ENCODE results near the gene RFX1.

RFX1 gene

DNA sequence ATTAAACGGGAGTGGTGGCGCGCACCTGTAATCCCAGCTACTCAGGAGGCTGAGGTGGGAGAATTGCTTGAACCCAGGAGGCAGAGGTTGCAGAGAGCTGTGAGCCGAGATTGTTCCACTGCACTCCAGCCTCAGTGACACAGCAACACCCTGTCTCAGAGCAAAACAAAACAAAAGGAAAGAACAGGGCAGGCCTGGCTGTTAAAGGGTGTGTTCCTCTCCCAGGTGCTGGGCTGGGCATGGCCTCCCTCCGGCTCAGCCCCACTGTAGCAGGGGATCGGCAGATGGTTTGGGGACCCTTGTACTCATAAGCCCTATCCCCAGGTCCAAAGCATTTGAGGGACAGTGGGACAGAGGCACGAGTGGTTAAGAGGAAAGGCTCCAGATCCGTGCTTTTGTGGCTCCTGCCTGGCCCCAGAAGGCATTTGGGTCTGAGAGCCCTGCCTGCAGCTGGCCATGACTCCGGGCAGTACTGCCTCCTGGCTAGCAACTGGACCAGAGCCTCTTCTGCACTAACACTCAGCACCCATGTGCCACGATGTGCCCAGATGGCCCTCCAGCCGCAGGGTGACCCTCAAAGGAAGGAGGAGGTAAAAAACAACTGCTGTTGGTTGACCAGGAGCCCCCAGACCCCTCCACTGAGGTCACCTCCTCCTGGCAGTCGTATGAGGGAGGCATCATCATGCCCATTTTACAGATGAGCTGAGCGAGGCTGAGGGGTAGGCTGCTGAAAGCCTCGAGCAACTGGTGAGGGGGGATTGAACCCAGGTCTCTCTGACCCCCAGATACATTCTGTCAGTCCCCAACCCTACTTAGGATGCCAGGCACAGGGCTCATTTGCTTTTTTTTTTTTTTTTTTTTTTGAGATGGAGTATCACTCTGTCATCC is 10.0 kb downstream of the RFX1 start:
- no peak for FAIRE-seq

DNA sequence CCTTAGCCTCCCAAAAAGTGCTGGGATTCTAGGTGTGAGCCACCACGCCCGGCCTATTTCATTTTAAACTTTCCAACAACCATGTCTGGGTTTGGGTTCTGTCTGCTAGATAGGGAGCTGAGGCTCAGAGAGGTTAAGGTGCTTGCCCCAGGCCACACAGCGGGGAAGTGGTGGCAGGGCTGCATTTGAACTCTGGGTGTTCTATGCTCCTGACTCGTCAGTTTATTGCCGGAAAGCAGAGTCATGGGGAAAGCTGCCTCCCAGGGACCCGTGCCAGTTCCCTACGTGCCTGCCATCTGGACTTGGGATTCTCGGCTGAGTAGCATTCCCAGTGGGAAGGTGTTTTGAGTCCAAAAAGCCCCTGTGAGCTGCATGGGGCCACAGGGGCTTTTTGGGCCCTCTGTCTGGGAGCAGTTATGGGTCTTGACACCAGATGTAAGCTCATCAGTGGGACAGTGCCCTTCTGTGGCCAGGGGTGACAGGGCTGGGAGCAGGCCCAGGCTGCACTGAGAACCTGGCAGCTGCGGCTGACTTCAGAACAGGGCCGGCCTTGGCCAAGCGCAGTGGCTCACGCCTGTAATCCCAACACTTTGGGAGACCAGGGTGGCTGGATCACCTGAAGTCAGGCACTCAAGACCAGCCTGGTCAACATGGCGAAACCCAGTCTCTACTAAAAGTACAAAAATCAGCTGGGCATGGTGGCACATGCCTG is 10.9 kb downstream of the RFX1 start:
- FAIRE-seq: no peak

DNA sequence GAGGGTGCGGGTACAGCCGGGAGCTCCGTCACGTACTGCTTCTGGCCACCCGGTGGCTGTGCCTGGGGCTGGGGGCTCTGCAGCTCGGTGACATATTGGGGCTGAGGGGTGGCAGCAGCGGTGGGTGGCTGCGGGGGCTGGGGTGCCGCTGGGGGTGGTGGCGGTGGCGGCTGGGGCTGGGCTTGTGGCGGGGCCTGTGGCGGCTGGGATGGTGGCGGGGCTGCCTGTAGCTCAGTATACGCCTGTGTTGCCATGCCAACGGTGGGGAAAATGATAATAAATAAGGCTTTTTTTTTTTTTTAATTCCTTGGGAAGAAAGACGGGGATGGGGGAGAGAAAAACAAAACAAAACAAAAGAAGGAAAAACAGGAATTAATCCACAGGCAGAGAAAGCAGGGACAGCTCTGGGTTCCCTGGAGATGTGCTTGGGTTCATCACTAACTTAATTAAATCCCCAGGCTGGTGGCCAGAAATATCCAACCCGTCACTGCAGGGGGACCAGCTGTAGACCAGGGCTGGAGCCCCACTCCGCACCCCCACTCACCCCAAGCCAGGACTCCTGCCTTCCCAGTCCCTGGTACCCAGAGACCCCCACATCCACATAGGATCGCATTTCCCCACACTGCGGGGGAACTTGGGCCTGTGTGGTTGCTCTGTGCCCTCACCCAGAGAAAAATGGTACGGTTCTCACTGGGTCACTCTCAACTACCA is 12.4 kb downstream of the RFX1 start:
- FAIRE-seq: no peak

DNA sequence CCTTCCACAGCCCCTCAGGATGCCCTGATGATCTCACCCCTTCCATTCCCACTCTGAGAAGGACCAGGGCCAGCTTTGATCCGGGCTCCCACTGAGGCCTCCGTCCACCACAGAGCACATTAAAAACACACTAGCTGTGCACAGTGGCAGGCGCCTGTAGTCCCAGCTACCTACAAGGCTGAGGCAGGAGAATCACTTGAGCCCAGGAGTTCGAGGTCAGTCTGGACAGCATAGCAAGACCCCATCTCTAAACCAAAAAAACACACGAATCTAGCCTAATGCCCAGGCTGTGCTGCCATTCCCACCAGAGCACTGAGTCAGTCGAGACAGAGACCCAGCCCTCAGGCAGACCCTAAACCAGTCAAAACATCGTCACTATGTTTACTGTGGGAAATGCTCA is 14.1 kb downstream of the RFX1 start:
- no peak for FAIRE-seq

DNA sequence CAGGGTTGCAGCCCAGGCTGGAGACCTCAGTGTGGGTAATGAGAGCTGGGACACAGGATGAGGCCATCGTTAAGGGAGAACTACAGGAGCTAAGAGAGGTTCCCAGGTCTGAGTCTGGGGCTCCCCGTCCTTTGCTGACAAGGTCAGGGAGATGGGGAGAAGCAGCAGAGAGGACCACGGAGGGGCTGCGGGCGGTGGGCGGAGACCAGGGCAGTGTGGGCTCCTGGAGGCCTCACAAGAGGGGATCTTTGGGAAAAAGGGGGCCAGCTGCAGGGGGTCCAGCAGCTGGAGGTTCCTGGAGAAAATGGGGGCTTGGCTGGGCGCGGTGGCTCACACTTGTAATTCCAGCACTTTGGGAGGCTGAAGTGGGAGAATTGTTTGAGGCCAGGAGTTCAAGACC is 16.0 kb downstream of the RFX1 start:
- no peak for FAIRE-seq

DNA sequence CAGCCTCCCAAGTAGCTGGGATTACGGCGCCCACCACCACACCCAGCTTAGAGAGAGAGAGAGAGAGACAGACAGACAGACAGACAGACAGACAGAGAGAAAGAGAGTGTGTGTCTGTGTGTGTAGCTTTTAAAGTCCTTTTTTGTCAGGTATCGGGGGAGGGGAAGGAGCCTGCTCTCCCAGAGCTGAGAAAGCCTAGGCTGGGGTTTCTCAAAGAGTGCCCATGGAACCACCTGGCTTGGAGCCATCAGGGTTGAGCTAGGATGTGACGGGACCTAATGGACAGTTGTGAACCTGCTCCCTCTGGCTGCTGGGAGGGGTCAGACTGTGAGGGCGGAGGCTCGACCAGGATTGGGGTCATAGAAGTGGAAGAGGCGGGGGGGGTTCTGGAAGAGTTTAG is 16.6 kb downstream of the RFX1 start:
- no peak for FAIRE-seq

DNA sequence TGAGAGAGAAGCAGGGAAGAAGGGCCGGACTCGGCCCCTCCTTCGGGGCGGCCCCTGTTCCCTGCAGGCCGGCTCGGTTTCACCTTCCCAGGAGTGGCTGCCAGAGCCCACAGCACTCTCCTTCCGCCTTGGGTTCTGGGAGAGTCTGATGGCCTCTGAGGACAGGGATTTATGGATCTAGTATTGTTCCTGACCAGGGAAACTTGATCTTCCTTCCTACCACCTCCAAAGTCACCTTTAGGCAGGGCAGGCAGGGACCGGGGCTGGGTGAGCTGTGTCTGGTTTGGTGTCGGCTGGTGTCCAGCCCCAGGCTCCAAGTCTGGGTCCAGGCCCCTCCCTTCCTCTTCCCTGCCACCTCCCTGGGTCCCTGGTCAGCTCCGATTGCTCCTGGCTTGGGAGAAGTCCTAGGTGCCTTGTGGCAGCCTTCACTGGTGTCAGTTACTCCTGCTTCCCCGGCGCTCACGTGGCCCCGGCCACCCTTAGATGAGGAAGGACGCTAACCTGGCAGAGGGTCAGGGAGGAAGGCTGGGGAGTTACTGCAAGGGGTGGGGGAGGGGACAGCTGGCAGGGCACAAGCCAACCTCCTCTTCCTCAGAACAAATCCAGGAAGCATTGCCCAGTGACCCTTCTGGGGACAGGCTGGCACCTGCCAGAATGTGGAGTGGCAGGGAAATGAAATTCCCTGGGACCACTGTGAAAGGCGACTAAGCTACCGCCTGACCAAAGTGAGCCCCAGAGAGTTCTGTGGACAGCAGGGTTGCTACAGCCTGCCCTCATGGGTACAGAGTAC is 18.8 kb downstream of the RFX1 start:
- no peak for FAIRE-seq

DNA sequence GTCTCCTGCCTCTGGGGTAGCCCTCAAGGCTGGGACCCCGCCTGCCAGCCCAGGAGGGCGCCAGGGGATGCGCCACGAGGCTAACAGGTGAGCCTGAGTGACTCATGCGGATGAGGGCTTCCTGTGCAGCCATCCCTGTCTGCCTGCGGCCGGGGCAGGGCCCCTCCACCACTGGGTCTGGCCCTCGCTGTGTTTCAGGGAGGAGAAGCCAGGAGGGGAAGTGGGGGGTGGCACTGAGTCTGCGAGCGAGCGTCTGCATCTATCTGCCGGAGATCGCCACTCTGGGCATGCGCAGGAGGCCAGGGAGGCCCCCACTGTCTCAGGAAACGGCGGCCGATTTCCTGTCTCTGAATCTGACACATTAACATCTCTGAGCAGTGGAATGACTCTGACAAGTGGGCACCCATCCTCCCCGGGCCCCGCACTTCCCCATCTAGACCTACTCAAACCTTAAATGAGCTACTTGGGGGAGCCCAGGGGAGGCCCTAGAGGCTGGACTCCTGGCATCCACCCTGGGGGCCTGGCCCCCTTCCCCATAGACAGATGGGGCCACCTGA is 19.7 kb downstream of the RFX1 start:
- no peak for FAIRE-seq

DNA sequence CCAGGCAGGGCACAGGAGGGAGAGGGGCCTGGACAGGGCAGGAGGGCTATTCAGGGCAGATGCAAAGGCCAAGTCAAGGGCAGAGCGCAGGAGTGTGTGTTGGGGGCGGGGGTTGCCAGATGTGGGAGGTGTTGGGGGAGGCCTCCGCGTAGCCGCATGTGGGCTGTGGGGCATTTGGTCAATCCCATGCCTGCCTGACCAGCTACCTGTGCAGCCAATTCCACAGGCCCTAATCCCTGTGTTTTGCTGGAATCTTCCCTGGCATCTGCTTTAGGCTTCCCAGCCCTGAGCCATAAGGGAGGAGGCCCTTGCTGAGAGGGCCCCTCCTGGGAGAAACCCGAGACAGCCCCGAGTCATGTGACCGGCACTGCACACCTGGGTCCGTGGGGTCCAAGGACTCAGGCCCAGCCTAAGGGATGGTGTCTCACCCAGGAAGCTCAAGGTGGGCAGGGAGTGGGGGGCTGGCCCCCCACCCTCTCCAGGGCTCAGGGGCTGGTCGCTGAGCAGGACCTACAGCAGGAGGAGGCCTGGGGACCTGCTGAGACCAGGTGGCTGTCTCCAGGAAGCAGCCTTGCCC is 20.3 kb downstream of the RFX1 start:
- no peak for FAIRE-seq

DNA sequence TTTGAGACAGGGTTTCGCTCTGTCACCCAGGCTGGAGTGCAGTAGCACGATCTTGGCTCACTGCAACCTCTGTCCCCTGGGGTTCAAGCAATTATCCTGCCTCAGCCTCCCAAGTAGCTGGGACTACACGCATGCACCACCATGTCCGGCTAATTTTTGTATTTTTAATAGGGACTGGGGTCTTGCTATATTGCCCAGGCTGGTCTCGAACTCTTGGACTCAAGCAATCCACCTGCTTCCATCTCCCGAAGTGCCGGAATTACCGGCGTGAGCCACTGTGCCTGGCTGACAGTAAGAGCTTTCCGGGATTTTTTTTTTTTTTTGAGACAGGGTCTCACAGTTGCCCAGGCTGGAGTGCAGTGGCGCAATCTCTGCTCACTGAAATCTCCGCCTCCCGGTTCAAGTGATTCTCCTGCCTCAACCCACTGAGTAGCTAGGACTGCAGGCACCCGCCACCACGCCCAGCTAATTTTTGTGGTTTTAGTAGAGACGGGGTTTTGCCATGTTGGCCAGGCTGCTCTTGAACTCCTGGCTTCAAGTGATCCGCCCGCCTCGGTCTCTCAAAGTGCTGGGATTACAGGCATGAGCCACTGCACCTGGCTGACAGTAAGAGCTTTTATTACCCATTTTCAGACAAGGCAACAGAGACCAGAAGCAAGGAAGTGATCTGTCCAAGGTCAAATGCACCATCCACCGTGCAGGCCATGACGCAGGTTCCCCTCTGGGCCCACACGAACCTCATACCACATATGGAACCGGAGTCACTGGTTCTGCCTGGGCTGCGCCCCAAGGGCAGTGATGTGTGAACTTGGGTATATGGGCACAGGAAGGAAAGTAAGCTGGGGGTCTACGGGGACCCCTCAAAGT is 21.0 kb downstream of the RFX1 start:
- FAIRE-seq: no peak

DNA sequence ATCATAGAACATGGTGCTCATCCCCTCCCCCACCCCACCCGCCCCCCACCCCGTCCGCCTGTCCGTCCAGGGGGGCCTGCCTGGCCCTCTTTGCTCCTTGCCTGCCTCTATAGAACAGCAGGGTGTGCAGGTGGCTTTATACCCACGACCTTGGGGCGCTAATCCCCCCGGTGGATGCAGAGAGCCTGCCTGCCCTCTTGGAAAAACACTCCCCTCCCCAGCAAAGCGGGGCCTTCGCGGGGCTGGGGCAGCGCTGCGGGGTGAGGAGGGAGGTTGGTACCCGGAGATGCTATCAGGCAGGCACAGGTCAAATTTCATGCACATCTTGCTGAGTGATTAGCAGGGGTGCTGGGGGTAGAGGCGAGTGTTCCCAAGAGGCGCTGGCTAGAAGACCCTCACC is 21.9 kb downstream of the RFX1 start:
- no peak for FAIRE-seq

DNA sequence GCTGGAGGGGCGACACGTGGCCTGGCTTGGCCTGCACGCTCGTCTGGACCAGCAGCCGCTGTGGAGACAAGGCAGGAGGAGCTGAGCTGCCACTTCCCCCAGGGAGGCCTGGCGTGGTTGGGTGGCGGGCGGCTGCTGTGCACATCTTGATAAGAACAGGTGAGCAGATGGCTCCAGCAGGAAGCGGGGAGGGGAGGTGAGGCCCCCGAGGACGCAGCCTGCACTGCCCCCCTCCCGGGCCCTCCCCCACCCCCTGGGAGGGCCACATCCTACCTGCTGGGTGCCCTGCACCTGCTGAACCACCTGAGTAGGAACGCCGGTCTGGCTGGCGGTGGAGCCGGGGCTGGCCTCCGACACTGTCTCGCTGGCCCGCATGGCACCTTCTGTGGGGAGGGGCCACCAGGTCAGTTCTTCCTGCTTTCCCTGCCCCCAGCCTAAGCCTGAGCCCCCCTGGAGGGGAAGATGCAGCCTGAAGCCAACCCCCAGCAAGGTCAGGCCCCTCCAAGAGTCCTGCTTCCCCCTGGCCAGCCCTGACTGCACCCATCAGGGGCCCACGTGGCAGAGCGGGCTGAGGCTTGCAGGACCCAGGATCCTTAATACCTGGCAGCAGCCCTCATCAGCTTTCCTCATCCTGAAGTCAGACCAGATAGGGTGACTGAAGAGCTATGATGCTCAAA is 22.8 kb downstream of the RFX1 start:
- no peak for FAIRE-seq

DNA sequence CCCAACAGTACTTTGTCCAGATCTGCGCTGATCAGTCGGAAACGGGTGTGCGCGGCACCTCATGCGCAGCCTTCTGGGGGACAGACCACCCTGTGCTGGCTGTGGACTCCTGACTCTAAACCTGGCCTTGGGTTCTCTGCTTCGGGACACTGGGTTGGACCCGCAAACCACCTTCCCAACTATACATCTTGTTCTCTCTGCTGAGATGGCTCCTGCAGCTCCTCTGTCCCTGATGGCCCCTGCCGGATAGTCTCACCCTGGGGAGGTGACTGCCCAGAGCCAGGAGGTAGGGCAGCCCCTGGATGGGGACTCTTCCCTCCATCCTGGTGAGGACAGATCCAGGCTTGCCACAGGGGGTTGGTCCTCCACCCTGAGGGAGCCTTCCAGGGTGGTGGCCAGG is 23.3 kb downstream of the RFX1 start:
- no peak for FAIRE-seq

DNA sequence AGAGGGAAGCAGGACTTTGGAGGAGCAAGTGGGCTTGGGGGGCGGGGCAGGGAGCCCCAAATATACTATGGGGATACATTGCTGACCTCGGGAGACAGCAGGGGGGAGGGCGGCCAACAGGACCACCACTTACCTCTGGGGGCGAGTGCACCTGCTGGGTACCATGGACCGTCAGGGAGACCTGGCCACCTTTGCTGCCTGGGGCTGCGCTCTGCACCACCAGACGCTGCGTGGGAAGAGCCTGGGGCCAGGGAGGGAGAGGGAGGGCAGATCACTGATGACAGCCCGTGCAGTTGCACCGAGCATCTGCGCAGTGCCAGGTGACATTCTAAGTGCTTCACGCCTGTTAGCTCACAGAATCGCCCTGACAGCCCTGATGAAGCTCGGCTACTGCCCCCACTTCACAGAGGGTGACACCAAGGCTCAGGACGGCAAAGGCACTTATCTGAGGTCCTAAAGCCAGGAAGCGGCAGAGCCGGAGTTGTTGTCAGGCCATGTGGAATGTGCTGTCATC is 24.1 kb downstream of the RFX1 start:
- FAIRE-seq: no peak

DNA sequence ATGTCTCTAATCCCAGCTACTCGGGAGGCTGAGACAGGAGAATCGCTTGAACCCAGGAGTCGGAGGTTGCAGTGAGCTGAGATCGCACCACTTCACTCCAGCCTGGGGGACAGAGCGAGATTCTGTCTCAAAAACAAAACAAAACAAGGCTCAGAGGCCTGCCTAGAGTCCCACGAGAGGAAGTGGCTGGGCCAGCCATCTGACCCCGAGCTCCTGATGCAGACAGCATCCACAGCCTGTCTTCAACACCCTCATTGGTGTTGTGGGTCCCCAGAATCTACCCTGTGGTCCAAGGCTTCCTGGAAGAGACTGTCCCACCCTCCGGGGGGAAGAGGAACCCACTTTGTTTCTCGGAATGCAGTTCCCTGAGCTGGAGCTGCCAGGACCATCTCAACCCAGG is 24.7 kb downstream of the RFX1 start:
- FAIRE-seq: no peak

DNA sequence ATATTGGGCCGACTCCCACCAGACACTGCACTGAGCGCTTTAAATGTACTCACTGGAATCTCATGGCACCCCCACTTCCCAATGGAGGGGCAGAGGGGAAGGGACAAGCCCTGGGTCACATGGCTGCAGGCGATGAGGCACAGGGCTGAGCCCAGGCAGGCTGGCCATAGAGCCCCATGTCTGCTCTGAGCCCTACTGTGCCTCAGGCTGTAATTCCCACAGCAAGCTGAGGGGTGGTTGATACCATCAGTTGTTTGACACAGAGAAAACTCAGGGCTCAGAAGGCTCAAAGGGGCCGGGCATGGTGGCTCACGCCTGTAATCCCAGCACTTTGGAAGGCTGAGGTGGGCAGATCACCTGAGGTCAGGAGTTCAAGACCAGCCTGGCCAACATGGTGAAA is 25.1 kb downstream of the RFX1 start:
- FAIRE-seq: no peak

DNA sequence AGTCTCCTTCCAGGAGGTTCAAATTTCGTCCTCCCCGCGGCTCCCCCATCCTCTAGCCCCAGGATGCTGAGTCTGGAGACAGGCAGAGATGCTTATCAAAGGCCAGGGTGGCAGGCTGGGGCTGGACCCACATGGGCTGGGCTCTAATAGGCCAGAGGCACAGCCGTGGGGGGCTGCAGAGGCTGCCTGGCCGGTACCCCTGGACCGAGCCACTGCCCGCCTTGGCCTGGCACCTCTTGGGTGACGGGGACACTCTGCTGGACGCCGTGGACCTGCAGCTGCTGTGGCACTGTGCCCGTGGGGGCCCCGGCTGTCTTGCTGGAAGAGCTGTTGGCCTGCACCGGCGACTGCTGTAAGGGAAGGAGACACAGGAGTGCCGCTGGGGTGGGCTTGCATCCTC is 25.8 kb downstream of the RFX1 start:
- no peak for FAIRE-seq

DNA sequence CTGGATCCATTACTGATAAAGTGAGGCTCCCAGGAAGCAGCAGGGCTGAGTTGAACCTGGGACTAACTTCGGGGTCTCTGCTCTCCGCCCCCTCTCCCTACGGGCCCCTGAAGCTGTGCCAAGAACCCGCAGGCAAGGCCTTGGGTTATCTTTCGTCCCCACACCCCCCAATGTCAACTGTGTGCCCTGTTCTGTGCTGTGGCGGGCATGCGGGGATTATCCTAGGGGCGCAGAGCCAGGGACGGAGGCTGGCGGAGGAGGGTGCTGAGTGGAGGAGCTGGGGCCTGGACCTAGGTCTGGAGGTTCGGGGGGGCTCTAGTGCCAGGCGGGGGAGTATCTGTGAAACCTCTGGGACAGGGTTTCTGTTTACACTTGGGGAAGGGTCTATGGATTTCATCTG is 26.4 kb downstream of the RFX1 start:
- FAIRE-seq: no peak

DNA sequence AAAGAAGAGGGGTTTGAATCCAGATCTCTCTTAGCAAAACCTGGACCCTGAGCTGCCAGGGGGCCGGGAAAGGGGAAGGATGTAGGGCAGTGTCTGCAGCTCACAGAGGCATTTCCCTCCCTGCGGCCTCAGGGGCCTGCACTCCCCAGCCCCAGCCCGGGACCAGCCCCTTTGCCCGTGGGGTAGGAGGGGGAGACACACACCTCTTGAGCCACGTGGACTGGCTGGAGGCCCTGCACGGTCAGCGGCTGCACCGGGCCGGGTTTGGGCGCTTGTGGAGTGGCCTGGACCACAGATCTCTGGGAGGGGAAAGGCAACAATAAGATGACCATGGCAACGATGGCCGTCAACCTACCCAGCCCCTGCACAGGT is 26.9 kb downstream of the RFX1 start:
- FAIRE-seq: no peak
